ENCODE measurements around the gene ABCA6. TPM values are rescaled to one million over a fixed set of nuclear protein-coding genes. Genes with fewer than 3 reads are reported as not detected.
A peak's percentile ranks its signal among the peaks of the same experiment; 100 is the strongest.

The ABCA6 gene
- polyA plus RNA-seq, 2 of the 4 experiments (the other 2 are of a cell fraction): 0.05 TPM; not detected in 1

- Histone ChIP-seq H3K4me1 (peaks cover 8% of the 10 kb centered on the region; the same call in 2 of the 3 replicates), H3K4me2 (no peak overlapping the region), H3K9me3 (no peaks in the 10 kb centered on the region), H3K4me3 (no peak overlapping the region), H3K27ac (no peak overlapping the region)
- WGBS (ENCODE audit: missing lambda C conversion rate): 56% methylated on average over 2 of the region's 2 CpGs
- FAIRE-seq: no peak
- TF ChIP-seq EP300 (IDR thresholded peaks at IDR 0.05) (no peak), HOXB13 (CRISPR knock-in tag; IDR thresholded peaks at IDR 0.05; ENCODE audit: low read depth) (no peak), SREBF2 (IDR thresholded peaks at IDR 0.05) (no peak), FOSB (CRISPR knock-in tag; IDR thresholded peaks at IDR 0.05) (no peak), HES2 (IDR thresholded peaks at IDR 0.05) (no peak), CBX8 (IDR thresholded peaks at IDR 0.05) (no peak), KDM5A (IDR thresholded peaks at IDR 0.05) (no peak), ATOH8 (CRISPR knock-in tag; IDR thresholded peaks at IDR 0.05; ENCODE audit: low read depth) (no peak), RFX5 (IDR thresholded peaks at IDR 0.05) (no peak), MAFK (IDR thresholded peaks at IDR 0.05; ENCODE audit: partially characterized antibody) (no peak), ZSCAN20 (CRISPR knock-in tag; IDR thresholded peaks at IDR 0.05) (no peak), RNF2 (IDR thresholded peaks at IDR 0.05; ENCODE audit: borderline replicate concordance, low read depth) (no peak), RAD21 (conservative IDR thresholded peaks at IDR 0.05 in 1 of 2, IDR thresholded peaks at IDR 0.05 in 1 of 2) (no peak), RCOR1 (IDR thresholded peaks at IDR 0.05; ENCODE audit: low read depth, low read length) (no peak), MAX (IDR thresholded peaks at IDR 0.05) (no peak), BCL3 (IDR thresholded peaks at IDR 0.05) (no peak)
- ChIA-PET POLR2A (no interaction called here), CTCF (interaction anchor here (0.8 to 1.2 kb wide), 3 partner anchors 14 to 59 kb away, joined by 3 to 5 read pairs (median 4); no protein-coding TSS in a partner anchor)
- no peak for ATAC-seq
- no peak for DNase-seq (ENCODE audit: low read depth in 1 of 2, low spot score in 1 of 2)
Measured at GRCh38 chr17:69144331-69145255, 2.9 kb upstream of the ABCA6 start.

- no peaks in the 10 kb centered on the region for H3K9me3 ChIP-seq
- no peak for DNase-seq (ENCODE audit: low read depth in 1 of 2, low spot score in 1 of 2)
- ChIA-PET POLR2A (no interaction called here), CTCF (interaction anchor here (0.8 kb wide), 1 partner anchor 59 kb away, joined by 3 read pairs; no protein-coding TSS in a partner anchor)
- peaks cover 8% of the 10 kb centered on the region; the same call in 2 of the 3 replicates for H3K4me1 ChIP-seq
- TF ChIP-seq CBX2 (IDR thresholded peaks at IDR 0.05; ENCODE audit: borderline replicate concordance, low read depth) (no peak), HMGXB4 (CRISPR knock-in tag; IDR thresholded peaks at IDR 0.05; ENCODE audit: borderline replicate concordance) (no peak), ELK1 (IDR thresholded peaks at IDR 0.05; ENCODE audit: low read depth, low read length) (no peak), MAX (IDR thresholded peaks at IDR 0.05) (no peak)
- H3K27ac ChIP-seq: no peak overlapping the region
- H3K4me3 ChIP-seq: no peak overlapping the region
- 73% methylated on average over 3 of the region's 3 CpGs for WGBS (ENCODE audit: missing lambda C conversion rate)
- ATAC-seq: no peak
- peak overlapping the region; percentile 17; the same call in 2 of the 3 replicates for H3K4me2 ChIP-seq
- FAIRE-seq: no peak
Measured at GRCh38 chr17:69143683-69144231, 2.1 kb upstream of the ABCA6 start.
